GM12878 (cell line): ENCODE data around the gene GPC5. TPM values are rescaled to one million over a fixed set of nuclear protein-coding genes. Genes with fewer than 3 reads are reported as not detected.

Source experiments
- ATAC-seq: fragments of 200-7000 bp; cut with Tn5 transposase; 3 replicates; pipeline ENCODE4 v1.9.1; 2020; ENCODE audit warnings: mild to moderate bottlenecking, moderate library complexity
- BruUV-seq: library from RNA; stranded (reverse); fragments of 400-500 nt; replicated peaks from 2 replicates; lab custom pipeline; 2021; lab: Mats Ljungman, UMichigan
- CTCF ChIA-PET: fragments of 300-600 bp; sonication (Branson Sonifier 250); formaldehyde crosslinking; extraction: SDS; loops from one replicate; lab custom pipeline; 2021; ENCODE audit warnings: inconsistent platforms; lab: Yijun Ruan, JAX
- POLR2A ChIA-PET: fragments of 350-600 bp; formaldehyde crosslinking; extraction: SDS; loops from one replicate; lab custom pipeline; 2021; ENCODE audit warnings: inconsistent platforms; lab: Charles Lee
- RAD21 ChIA-PET: fragments of 300-600 bp; sonication (Branson Sonifier 250); formaldehyde crosslinking; loops from one replicate; lab custom pipeline; 2023; ENCODE audit warnings: antibody characterized with exemption; ENCODE audit not compliant: unreplicated experiment; lab: Charles Lee
- SMC1A ChIA-PET: fragments of 300-600 bp; sonication (Branson Sonifier 250); formaldehyde crosslinking; loops from one replicate; lab custom pipeline; 2023; ENCODE audit not compliant: unreplicated experiment, uncharacterized antibody; lab: Charles Lee
- DNase-seq: peaks from one replicate; pipeline ENCODE4 v3.0.0-alpha.2; 2011; ENCODE audit warnings: low read depth, low spot score
- FAIRE-seq: peaks from 3 replicates; lab custom pipeline; 2011; peaks lifted over from hg19 to GRCh38; lab: Jason Lieb, UNC
- H2AFZ ChIP-seq: 2 replicates; pipeline ENCODE4 v1.6.0; 2011; ENCODE audit warnings: low read depth, low read length, control low read depth; ENCODE audit not compliant: control insufficient read depth
- H3K27ac ChIP-seq: 2 replicates; pipeline ENCODE4 v1.5.1; 2011; ENCODE audit warnings: control low read depth; ENCODE audit not compliant: control insufficient read depth, insufficient read depth
- H3K27me3 ChIP-seq, 2 experiments: replicated peaks in 1 of 2; 2 replicates each; pipeline versions ENCODE4 v1.6.0 to v1.6.1; 2011; ENCODE audit warnings: low read length in 1 of 2; ENCODE audit not compliant: control insufficient read depth in 2 of 2, insufficient read depth in 2 of 2
- H3K36me3 ChIP-seq, 2 experiments: 2 replicates each; pipeline ENCODE4 v1.5.1; 2011; ENCODE audit warnings: low read length in 1 of 2; ENCODE audit not compliant: control insufficient read depth in 2 of 2, insufficient read depth in 2 of 2
- H3K4me1 ChIP-seq: 2 replicates; pipeline ENCODE4 v1.6.1; 2011; ENCODE audit warnings: mild to moderate bottlenecking, low read length, moderate library complexity, mixed read lengths; ENCODE audit not compliant: control insufficient read depth, insufficient read depth
- H3K4me2 ChIP-seq: 2 replicates; pipeline ENCODE4 v1.6.0; 2011; ENCODE audit warnings: control low read depth; ENCODE audit not compliant: control insufficient read depth, insufficient read depth
- H3K4me3 ChIP-seq: fragments of 200-600 bp; sonication (generic); 2 replicates; pipeline ENCODE4 v1.5.1; 2016
- H3K79me2 ChIP-seq: 2 replicates; pipeline ENCODE4 v1.6.0; 2011; ENCODE audit warnings: low read length; ENCODE audit not compliant: control insufficient read depth, insufficient read depth
- H3K9ac ChIP-seq: 2 replicates; pipeline ENCODE4 v1.8.0; 2011; ENCODE audit warnings: low read length, control low read depth, mixed read lengths; ENCODE audit not compliant: control insufficient read depth, insufficient read depth
- H3K9me3 ChIP-seq: replicated peaks from 3 replicates; pipeline ENCODE4 v1.5.1; 2011; ENCODE audit warnings: mild to moderate bottlenecking, low read length; ENCODE audit not compliant: control insufficient read depth, insufficient read depth
- H4K20me1 ChIP-seq: 2 replicates; pipeline ENCODE4 v1.6.0; 2011; ENCODE audit not compliant: control insufficient read depth, insufficient read depth
- BACH1 ChIP-seq: fragments of 450-650 bp; IDR thresholded peaks from 2 replicates; pipeline ENCODE4 v1.6.1; 2017; ENCODE audit warnings: mild to moderate bottlenecking, borderline replicate concordance
- EED ChIP-seq: sonication (generic); IDR thresholded peaks from 2 replicates; pipeline ENCODE4 v1.6.1; 2016; ENCODE audit warnings: antibody characterized with exemption, low read depth
- ESRRA ChIP-seq: IDR thresholded peaks from 2 replicates; pipeline ENCODE4 v1.6.1; 2012; ENCODE audit warnings: mild to moderate bottlenecking, low read length, improper control_type of control experiment
- HDAC2 ChIP-seq: fragments of 200-600 bp; sonication (generic); IDR thresholded peaks from 2 replicates; pipeline ENCODE4 v1.6.1; 2017
- IKZF1 ChIP-seq: fragments of 450-650 bp; conservative IDR thresholded peaks from 2 replicates; pipeline ENCODE4 v1.6.1; 2017; ENCODE audit warnings: antibody characterized with exemption, mild to moderate bottlenecking
- MYB ChIP-seq: fragments of 150-350 bp; IDR thresholded peaks from 2 replicates; pipeline ENCODE4 v1.6.1; 2014; ENCODE audit warnings: mild to moderate bottlenecking, low read depth, low read length, borderline replicate concordance
- PAX8 ChIP-seq: fragments of 450-650 bp; IDR thresholded peaks from 2 replicates; pipeline ENCODE4 v1.6.1; 2017; ENCODE audit warnings: mild to moderate bottlenecking, moderate library complexity
- PML ChIP-seq: IDR thresholded peaks from 2 replicates; pipeline ENCODE4 v1.6.1; 2012; ENCODE audit warnings: low read length, inconsistent platforms
- POLR2AphosphoS2 ChIP-seq: IDR thresholded peaks from 2 replicates; pipeline ENCODE4 v1.6.1; 2011; ENCODE audit warnings: low read depth, mild to moderate bottlenecking, low read length, improper control_type of control experiment, moderate library complexity
- POLR2AphosphoS5 ChIP-seq: IDR thresholded peaks from 2 replicates; pipeline ENCODE4 v1.6.1; 2011; ENCODE audit warnings: mild to moderate bottlenecking, low read length, inconsistent platforms
- SUZ12 ChIP-seq: fragments of 200-600 bp; sonication (generic); IDR thresholded peaks from one replicate; pipeline ENCODE4 v1.6.1; 2018; ENCODE audit warnings: antibody characterized with exemption, mild to moderate bottlenecking; ENCODE audit not compliant: unreplicated experiment
- ZNF274 ChIP-seq: IDR thresholded peaks from one replicate; pipeline ENCODE4 v1.8.0; 2011; ENCODE audit not compliant: insufficient read length, insufficient read depth
- ZZZ3 ChIP-seq: IDR thresholded peaks from 2 replicates; pipeline ENCODE4 v1.6.1; 2011; ENCODE audit warnings: low read depth; ENCODE audit not compliant: control insufficient read depth, insufficient read length
- WGBS: methylation state at CpG from one replicate; pipeline ENCODE4 v1.1.6; 2016; ENCODE audit warnings: low lambda C conversion rate; ENCODE audit not compliant: insufficient replicate concordance, insufficient coverage; ENCODE audit errors: missing lambda C conversion rate; 5-methylcytosine and 5-hydroxymethylcytosine counted together
- in situ Hi-C: fragments of 300-500 bp; cut with MboI; formaldehyde crosslinking; loops from 9 replicates; pipeline ENCODE4 v1.14.3; 2018; ENCODE audit warnings: mixed read lengths
- intact Hi-C: fragments of 100-400 bp; cut with micrococcal nuclease; formaldehyde crosslinking; loops from one replicate; pipeline ENCODE4 v1.14.2; 2022; ENCODE audit not compliant: unreplicated experiment
- polyA plus RNA-seq, 11 experiments: library from polyadenylated mRNA; depleted of rRNA in 4 of 11; unstranded in 6 of 11; stranded (reverse) in 5 of 11; fragments of >200 nt; fragmentation: Nextera tagmentation in 4 of 11; fragmentation: Illumina TruSeq in 1 of 11; extraction: Ambion mirVana in 4 of 11; extraction: Trizol in 1 of 11; gene quantifications; 1 replicate in 1 of 11; 2 replicates in 10 of 11; pipeline versions ENCODE4 v1.2.1 to v1.2.3, GENCODE V29; 2011 to 2016; ENCODE audit warnings: inconsistent platforms in 2 of 11, missing spikeins in 2 of 11, low read depth in 1 of 11
- total RNA-seq, 4 experiments: library from RNA; depleted of rRNA in 3 of 4; stranded (reverse); fragments of >200 nt in 3 of 4; fragmentation: Illumina TruSeq in 1 of 4; extraction: Trizol in 1 of 4; gene quantifications; 2 replicates each; pipeline versions ENCODE4 v1.2.1 to v1.2.3, GENCODE V29; 2013 to 2021
- TF ChIP-seq, protein P1 (sequence below): IDR thresholded peaks from 2 replicates; pipeline ENCODE4 v1.6.1; 2012; ENCODE audit warnings: low read depth, low read length, improper control_type of control experiment
- TF ChIP-seq, protein P2 (sequence below): fragments of 450-650 bp; IDR thresholded peaks from 2 replicates; pipeline ENCODE4 v1.6.1; 2017; ENCODE audit warnings: low read depth, mild to moderate bottlenecking, moderate library complexity
- TF ChIP-seq, protein P3 (sequence below): IDR thresholded peaks from 2 replicates; pipeline ENCODE4 v1.6.1; 2011; ENCODE audit warnings: mild to moderate bottlenecking, low read depth, low read length, moderate library complexity; ENCODE audit not compliant: insufficient replicate concordance
- TF ChIP-seq, protein P4 (sequence below): fragments of 450-650 bp; formaldehyde crosslinking; IDR thresholded peaks from 2 replicates; pipeline ENCODE4 v1.4.0; 2020; ENCODE audit warnings: mild to moderate bottlenecking, moderate library complexity
- TF ChIP-seq, protein P5 (sequence below): IDR thresholded peaks from 2 replicates; pipeline ENCODE4 v1.6.1; 2011; ENCODE audit warnings: borderline replicate concordance, low read depth, mild to moderate bottlenecking, moderate library complexity, low read length; ENCODE audit not compliant: insufficient read depth, poor library complexity, severe bottlenecking

Gene GPC5
- total and polyA plus RNA-seq, 10 of the 15 experiments (the other 5 are each of a cell fraction or from before 2014, with no cell fraction given), result 0.05 to 0.87 (median 0.44) TPM; not detected in 1

DNA sequence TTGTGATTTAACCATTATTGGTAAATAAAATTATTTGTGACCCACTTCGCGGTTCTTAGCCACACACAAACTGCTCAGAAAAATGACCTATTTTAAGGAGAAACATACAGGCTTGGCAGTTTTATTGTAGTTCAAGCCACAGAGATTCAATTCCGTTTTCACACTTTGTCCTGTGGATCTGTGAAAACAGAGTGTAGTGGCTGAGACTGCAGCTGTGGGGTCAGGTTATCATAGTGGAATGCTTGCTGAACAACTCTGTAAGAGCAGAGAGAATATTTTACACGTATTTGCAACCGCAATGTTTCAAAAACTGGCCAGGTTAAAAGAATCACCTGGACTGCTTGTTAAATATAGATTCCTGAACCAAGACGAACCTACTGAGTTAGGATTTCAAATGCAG lies 292.5 kb downstream of the GPC5 start:
- ChIA-PET SMC1A (interaction anchor here (0.8 kb wide), 1 partner anchor 74 kb away, joined by 3 read pairs; no protein-coding TSS in a partner anchor), CTCF (no interaction called here), RAD21 (no interaction called here), POLR2A (no interaction called here)
- no peak for FAIRE-seq
- Histone ChIP-seq H3K27me3 (no peaks in the 10 kb centered on the region), H2AFZ (no peak overlapping the region), H3K4me1 (no peaks in the 10 kb centered on the region), H3K4me3 (no peak overlapping the region), H3K9me3 (no peaks in the 10 kb centered on the region), H3K4me2 (no peak overlapping the region), H3K79me2 (no peaks in the 10 kb centered on the region), H3K27ac (no peak overlapping the region), H3K9ac (no peak overlapping the region), H4K20me1 (no peaks in the 10 kb centered on the region), H3K36me3 (no peaks in the 10 kb centered on the region)
- no peak for DNase-seq
- intact Hi-C loops (no loop called here), in situ Hi-C loops (no loop called here)
- BruUV-seq, result no TSS peak
- no peak for ATAC-seq
- TF ChIP-seq, protein P1, sequence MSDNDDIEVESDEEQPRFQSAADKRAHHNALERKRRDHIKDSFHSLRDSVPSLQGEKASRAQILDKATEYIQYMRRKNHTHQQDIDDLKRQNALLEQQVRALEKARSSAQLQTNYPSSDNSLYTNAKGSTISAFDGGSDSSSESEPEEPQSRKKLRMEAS, result no peak
- TF ChIP-seq IKZF1 (no peak), ZNF274 (no peak), MYB (no peak), HDAC2 (no peak), POLR2AphosphoS2 (no peak), PML (no peak), ESRRA (no peak), POLR2AphosphoS5 (no peak), EED (no peak), SUZ12 (no peak), PAX8 (no peak), ZZZ3 (no peak), BACH1 (no peak)
- TF ChIP-seq, protein P2, sequence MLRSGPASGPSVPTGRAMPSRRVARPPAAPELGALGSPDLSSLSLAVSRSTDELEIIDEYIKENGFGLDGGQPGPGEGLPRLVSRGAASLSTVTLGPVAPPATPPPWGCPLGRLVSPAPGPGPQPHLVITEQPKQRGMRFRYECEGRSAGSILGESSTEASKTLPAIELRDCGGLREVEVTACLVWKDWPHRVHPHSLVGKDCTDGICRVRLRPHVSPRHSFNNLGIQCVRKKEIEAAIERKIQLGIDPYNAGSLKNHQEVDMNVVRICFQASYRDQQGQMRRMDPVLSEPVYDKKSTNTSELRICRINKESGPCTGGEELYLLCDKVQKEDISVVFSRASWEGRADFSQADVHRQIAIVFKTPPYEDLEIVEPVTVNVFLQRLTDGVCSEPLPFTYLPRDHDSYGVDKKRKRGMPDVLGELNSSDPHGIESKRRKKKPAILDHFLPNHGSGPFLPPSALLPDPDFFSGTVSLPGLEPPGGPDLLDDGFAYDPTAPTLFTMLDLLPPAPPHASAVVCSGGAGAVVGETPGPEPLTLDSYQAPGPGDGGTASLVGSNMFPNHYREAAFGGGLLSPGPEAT, result no peak
- TF ChIP-seq, protein P3, sequence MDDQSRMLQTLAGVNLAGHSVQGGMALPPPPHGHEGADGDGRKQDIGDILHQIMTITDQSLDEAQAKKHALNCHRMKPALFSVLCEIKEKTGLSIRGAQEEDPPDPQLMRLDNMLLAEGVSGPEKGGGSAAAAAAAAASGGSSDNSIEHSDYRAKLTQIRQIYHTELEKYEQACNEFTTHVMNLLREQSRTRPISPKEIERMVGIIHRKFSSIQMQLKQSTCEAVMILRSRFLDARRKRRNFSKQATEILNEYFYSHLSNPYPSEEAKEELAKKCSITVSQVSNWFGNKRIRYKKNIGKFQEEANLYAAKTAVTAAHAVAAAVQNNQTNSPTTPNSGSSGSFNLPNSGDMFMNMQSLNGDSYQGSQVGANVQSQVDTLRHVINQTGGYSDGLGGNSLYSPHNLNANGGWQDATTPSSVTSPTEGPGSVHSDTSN, result no peak
- TF ChIP-seq, protein P4, sequence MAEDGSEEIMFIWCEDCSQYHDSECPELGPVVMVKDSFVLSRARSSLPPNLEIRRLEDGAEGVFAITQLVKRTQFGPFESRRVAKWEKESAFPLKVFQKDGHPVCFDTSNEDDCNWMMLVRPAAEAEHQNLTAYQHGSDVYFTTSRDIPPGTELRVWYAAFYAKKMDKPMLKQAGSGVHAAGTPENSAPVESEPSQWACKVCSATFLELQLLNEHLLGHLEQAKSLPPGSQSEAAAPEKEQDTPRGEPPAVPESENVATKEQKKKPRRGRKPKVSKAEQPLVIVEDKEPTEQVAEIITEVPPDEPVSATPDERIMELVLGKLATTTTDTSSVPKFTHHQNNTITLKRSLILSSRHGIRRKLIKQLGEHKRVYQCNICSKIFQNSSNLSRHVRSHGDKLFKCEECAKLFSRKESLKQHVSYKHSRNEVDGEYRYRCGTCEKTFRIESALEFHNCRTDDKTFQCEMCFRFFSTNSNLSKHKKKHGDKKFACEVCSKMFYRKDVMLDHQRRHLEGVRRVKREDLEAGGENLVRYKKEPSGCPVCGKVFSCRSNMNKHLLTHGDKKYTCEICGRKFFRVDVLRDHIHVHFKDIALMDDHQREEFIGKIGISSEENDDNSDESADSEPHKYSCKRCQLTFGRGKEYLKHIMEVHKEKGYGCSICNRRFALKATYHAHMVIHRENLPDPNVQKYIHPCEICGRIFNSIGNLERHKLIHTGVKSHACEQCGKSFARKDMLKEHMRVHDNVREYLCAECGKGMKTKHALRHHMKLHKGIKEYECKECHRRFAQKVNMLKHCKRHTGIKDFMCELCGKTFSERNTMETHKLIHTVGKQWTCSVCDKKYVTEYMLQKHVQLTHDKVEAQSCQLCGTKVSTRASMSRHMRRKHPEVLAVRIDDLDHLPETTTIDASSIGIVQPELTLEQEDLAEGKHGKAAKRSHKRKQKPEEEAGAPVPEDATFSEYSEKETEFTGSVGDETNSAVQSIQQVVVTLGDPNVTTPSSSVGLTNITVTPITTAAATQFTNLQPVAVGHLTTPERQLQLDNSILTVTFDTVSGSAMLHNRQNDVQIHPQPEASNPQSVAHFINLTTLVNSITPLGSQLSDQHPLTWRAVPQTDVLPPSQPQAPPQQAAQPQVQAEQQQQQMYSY (CRISPR knock-in tag), result no peak
- TF ChIP-seq, protein P5, sequence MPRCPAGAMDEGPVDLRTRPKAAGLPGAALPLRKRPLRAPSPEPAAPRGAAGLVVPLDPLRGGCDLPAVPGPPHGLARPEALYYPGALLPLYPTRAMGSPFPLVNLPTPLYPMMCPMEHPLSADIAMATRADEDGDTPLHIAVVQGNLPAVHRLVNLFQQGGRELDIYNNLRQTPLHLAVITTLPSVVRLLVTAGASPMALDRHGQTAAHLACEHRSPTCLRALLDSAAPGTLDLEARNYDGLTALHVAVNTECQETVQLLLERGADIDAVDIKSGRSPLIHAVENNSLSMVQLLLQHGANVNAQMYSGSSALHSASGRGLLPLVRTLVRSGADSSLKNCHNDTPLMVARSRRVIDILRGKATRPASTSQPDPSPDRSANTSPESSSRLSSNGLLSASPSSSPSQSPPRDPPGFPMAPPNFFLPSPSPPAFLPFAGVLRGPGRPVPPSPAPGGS, result no peak
- WGBS, result 48% methylated on average over 6 of the region's 6 CpGs
